GM19240 (cell line): Measurements from ENCODE around the gene UMPS.
"Not testable (repeated sequence)": the region's sequence is repeated elsewhere in the genome, so short reads cannot be mapped to it uniquely, and the experiment has no call there.

Experiments
- DNase-seq: peaks from one replicate; pipeline ENCODE4 v3.0.0; 2011; ENCODE audit warnings: low spot score; ENCODE audit not compliant: insufficient read length

The UMPS gene

DNA sequence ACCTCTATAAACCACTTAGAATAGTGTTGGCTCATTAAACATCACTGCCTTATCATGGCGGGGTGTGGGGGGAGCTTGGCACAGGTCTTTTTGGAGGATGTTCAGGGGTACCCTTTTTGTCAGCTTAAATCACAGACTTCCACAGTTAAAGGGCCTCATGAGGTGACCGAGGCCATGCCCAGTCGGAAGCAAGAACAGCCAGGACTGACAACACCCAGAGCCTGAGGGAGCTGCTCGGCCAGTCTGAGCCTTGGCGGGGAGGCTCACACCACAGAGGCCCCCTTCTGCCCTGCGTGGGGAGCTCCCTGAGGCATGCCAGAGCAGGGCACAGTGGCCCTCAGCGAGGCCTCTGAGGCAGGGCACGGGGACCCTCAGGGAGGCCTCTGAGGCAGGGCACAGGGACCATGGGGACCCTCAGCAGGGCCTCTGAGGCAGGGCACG, 49.5 kb downstream of the UMPS start:
- no peak for DNase-seq

DNA sequence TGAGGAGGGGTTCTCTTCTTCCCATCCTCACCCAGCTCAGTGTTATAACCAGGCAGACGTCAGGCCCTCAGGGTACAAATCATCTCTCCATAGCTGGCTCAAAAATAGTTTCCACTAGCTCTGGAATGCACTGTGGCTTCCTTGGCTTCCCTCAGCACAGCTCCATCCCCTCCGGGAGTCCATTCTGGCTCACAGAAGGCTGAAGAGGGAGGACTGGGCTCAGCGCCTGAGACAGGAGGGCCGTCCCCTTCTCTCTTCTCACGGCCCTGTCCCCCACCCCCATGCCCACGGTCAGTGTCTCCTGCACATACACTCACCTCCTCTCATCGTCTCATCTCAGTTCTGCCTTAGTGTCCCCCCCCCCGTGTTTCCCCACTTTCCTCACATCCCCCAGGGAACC, 50.1 kb downstream of the UMPS start:
- no peak for DNase-seq

DNA sequence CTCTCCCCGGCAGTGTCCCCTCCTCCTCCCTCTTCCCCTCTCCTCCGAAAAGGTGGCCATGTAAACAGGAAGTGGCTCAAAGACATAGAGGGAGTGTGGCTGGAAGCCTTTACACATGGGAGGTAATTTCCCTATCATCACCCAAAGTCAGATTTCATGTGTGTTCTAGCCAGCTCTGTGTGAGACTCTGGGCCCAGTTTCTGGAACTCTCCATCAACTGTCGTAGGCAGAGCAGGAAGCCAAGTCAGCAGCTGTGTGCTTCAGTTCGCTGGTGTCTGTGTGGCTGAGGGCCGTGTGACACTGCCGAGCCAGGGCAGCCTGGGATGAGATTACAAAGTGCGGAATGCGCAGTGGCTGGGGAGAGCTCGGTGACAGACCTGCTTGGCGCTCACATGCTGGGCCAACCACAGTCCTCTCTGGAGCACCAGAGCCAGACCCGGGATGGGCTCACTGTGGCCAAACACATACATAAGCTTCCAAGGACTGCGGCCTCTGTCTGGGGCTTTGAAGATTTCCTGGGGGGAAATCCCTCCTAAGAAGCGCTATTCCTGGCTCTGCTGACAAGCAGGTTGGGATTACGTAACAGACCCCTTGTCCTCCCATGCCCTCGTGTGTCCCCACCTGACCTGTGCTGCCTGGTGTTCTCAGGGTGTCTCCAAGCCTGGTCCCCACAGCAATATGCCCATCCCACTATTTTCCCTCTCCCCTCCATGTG, 50.7 kb downstream of the UMPS start:
- DNase-seq: no peak

GRCh38 chr3:124781476-124782376, 51.5 kb downstream of the UMPS start:
- no peak for DNase-seq

DNA sequence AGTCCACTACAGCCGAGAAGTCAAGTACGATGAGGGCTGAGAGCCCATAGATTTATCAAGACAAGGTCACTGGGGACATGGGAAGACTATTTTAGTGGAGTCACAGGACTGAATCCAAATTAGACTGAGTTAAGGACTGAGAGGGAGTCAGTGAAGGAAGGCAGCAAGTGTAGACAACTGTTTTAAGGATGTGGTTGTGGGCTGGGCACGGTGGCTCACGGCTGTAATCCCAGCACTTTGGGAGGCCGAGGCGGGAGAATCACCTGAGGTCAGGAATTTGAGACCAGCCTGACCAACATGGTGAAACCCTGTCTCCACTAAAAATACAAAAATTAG, 52.1 kb downstream of the UMPS start:
- not testable (repeated sequence) for DNase-seq

GRCh38 chr3:124783696-124784095, 53.4 kb downstream of the UMPS start:
- DNase-seq: no peak

GRCh38 chr3:124784686-124785382, 54.6 kb downstream of the UMPS start:
- no peak for DNase-seq

DNA sequence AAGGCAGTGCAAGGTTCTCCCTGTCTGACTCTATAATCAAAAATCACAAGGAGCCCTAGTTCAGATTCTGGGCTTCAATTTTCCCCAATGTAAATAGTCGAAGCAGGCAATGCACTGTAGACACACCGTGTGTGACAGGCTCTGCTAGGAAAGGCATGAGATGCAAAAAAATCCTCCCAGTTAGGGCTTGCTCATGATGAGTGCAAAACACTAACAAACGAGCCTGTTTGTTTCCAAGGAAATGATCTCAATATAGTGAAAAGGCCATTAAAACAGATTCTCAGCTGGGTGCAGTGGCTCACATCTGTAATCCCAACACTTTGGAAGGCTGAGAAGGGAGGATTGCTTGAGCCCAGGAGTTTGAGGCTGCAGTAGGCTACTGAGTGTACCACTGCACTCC, 55.7 kb downstream of the UMPS start:
- DNase-seq: no peak

DNA sequence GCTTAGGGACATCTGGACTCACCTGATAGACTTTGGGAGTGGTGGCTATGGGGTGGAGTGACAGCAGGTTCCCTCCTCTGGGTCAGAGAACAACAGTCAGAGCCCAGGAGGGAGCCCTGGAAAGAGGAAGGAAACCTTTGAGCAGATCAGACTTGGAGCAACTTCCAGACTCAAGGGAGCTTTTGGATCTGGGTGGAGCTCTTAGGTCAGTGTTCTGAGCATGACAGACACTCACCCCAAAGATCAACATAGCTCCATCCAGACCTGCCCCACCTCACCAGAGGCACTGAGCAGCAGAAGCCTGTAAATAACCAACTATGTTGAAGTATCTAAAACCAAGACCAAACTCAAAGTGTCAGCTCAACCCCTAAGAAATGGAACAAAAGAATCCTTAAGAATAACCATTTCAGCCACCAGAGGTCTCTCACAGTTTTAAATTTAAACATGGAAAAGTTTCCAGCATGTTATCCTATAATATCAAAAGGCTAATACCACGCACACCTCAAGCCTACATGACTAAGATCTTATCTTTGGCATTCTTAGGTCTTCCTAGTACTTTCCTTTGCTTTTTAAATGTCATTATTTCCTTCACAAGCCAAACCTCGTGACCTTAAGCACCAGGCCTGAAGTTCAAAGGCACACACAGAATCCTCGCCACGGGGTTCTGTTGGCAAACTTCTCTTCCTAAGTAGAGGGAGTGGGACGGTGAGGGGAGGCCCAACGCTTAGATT, 56.4 kb downstream of the UMPS start:
- DNase-seq: no peak

DNA sequence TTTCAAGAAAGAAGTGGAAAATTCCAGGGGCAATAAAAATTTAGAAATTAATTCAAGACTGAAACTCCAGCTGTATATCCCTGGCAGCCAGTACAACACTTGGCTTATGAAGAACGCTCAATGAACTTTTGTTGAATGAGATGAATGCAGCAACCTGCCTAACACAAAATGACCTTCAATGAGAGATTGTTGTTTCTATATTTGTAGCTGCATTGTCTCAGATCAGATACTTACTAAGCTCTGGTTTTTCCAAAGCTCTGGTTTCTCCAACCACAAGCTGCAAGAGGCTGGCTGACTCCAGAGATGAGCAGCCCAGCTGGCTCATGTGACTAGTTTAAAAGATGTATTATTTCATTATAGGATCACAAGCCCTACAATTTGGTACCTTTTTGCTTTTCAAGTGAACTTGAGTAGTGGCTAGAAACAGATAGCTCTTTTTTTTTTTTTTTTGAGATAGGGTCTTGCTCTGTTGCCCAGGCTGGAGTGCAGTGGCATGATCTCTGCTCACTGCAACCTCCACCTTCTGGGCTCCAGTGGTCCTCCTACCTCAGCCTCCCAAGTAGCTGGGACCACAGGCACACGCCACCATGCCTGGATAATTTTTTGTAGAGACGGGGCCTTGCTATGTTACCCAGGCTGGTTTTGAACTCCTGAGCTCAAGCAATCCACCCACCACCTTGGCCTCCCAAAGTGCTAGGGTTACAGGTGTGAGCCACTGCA, 57.4 kb downstream of the UMPS start:
- no peak for DNase-seq

DNA sequence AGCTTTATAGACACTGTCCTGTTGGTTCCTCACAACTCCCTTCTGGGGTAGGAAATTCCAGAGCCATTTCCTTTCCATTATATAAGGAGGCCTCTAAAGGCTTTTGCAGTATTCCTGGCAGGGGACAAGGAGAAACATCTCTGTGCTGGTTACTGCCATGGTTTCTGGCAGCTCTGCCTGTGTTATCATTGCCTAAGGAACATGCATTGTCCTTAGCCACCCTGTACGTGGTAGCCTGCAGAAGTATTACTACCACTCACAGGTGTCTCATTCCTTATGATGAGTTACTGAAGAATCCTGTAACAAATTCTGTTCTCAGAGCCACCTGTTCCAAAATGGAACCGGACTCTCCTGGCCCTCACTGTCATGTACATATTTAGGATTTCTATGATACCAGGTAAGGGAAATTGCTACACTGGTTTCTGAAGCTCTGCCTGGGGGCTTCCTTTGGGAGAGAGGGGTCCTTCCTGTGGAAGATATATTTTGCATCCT, 58.0 kb downstream of the UMPS start:
- no peak for DNase-seq

DNA sequence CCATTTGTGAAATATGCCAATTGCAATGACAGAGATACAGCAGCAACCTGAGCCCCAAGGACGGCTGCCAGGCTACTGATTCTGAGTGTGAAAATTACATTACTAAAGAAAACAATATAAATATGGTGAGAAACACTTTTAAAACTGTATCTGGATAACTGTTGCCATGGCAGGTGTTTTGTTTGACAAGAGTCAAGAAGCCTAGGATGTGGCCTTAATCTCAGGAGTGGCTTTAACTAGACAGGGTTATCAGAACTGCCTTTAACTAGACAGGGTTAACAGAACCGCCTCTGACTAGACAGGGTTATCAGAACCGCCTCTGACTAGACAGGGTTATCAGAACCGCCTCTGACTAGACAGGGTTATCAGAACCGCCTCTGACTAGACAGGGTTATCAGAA, 58.9 kb downstream of the UMPS start:
- not testable (repeated sequence) for DNase-seq

DNA sequence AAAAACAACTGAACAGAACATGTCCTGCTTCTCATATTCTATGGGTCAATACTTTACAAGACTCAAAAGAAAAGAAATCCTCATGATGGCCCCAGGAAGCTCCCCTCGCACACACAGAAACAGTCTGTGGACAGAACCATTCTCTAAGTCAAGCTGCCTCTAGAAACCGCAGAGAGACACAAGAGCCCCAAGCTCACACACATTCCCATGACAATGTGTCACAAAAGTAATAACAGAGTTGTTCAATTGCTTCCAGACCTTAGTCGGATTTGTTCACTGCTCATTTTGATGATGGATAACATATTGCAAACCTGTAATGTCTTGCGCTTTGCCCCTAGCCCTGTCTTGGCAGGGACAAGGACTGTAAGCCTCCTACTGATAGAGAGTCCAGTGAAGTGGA, 60.9 kb downstream of the UMPS start:
- DNase-seq: no peak

GRCh38 chr3:124791639-124792151, 61.4 kb downstream of the UMPS start:
- DNase-seq: no peak

GRCh38 chr3:124792341-124793040, 62.2 kb downstream of the UMPS start:
- DNase-seq: no peak

DNA sequence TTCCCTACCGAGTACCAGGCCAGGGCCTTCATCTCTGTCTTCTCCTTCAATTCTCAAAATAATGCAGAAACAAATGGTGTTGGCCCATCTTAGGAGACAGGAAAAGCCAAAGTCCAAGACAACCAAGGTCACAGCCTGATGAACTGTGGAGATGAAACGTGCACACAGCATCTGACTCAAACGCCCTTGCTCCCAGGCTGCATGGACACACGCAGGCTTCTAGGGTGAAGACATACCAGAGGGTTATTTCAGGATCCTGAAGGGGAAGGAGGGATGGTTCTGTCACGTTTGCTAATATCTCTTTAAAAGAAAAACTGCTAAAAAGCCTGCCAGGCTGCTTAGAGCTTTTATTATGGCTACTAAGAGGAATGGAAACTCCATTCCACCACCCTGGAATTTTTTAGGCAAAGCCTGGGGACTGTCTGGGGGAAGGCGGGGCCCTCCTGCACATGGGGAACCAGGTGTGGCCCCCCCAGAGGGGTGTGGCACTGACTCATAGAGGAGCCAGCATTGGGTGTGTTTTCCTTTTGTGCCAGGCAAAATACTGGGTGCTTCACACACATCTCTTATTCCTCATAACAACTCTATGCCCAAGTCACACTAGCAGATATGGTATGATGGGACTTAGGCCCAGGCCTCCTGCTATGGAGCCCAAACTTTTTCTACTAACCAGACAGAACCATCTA, 62.9 kb downstream of the UMPS start:
- no peak for DNase-seq

GRCh38 chr3:124796477-124796876, 66.2 kb downstream of the UMPS start:
- no peak for DNase-seq

GRCh38 chr3:124797426-124797945, 67.2 kb downstream of the UMPS start:
- DNase-seq: no peak
